ENCODE results near the gene PIM3. TPM values are rescaled to one million over a fixed set of nuclear protein-coding genes. Genes with fewer than 3 reads are reported as not detected.

The PIM3 gene
- total RNA-seq, 1 donor from 2014 or later, result 31.0 TPM

DNA sequence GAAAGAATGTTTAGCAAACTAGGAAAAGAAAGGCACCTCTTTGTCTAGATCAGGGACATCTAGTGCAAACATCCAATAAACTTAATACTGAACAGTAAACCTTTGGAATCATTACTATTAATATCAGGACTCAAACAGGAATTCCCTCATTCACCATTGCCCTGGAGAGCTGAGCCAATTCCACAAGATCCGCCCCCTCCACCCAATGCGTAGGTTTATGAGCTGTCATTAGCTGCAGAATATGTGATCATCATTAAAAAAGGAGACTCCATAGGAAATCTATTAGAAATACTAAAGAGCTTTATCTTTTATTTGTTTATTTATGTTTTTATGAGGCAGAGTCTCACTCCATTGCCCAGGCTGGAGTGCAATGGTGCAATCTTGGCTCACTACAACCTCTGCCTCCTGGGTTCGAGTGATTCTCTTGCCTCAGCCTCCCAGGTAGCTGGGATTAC lies 46.5 kb downstream of the PIM3 start:
- no peaks in the 10 kb centered on the region for H3K36me3 Mint-ChIP-seq (ENCODE audit: low read depth)
- H3K4me1 Mint-ChIP-seq, result no peaks in the 10 kb centered on the region
- no peak for DNase-seq (ENCODE audit: low read depth, low spot score)
- peaks cover 33% of the 10 kb centered on the region for H3K27me3 Mint-ChIP-seq (ENCODE audit: low read depth)
- no peaks in the 10 kb centered on the region for H3K9me3 Mint-ChIP-seq
- TF ChIP-seq, protein P1, sequence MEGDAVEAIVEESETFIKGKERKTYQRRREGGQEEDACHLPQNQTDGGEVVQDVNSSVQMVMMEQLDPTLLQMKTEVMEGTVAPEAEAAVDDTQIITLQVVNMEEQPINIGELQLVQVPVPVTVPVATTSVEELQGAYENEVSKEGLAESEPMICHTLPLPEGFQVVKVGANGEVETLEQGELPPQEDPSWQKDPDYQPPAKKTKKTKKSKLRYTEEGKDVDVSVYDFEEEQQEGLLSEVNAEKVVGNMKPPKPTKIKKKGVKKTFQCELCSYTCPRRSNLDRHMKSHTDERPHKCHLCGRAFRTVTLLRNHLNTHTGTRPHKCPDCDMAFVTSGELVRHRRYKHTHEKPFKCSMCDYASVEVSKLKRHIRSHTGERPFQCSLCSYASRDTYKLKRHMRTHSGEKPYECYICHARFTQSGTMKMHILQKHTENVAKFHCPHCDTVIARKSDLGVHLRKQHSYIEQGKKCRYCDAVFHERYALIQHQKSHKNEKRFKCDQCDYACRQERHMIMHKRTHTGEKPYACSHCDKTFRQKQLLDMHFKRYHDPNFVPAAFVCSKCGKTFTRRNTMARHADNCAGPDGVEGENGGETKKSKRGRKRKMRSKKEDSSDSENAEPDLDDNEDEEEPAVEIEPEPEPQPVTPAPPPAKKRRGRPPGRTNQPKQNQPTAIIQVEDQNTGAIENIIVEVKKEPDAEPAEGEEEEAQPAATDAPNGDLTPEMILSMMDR (conservative IDR thresholded peaks at IDR 0.05), result no peak
- H3K4me3 Mint-ChIP-seq, result no peak overlapping the region
- H3K27ac Mint-ChIP-seq (ENCODE audit: unreplicated experiment), result no peak overlapping the region

DNA sequence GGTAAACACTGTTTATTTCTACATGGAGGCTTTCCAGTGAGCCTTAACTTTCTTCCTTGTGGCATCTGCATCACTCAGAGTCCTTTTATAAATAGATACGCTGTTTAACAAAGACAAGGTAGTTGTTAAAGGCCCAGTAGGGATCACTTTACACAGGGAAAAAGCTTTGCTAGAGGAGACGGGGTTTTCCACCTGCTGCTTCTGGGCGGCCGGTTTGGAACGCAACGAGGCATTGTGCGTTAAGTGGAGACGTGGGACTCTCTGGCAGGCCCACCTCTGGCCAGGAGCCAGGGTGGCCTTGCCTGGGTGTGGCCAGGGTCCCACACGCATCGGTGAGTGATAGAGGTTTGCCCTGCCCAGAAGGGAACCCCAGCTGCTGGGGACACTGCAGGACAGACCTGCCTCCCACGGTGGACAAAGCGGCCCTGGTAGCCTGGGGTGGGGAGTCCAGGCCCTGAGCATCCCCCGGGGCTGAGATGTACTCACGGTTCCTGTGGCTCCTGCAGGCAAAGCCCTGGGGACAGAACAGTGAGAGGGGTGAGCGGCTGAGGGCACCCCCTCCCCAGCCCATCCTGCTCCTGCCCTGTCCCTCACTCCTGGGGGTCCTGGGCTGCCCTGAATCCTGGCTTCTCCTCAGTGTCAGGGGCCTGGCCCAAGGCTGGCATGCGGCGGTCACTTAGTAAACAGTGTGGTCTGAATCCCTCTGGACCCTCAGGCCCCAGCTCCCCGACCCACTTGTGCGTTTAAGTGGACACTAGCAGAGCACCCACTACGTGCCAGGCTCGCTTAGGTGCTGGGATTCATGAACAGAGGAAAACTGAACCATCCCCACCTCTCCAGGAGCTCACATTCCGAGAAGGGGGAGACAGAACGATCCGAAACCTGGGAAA lies 47.8 kb downstream of the PIM3 start:
- H3K4me3 Mint-ChIP-seq, result no peak overlapping the region
- no peaks in the 10 kb centered on the region for H3K4me1 Mint-ChIP-seq
- H3K27me3 Mint-ChIP-seq (ENCODE audit: low read depth), result peaks cover 35% of the 10 kb centered on the region
- H3K36me3 Mint-ChIP-seq (ENCODE audit: low read depth), result no peaks in the 10 kb centered on the region
- no peak for DNase-seq (ENCODE audit: low read depth, low spot score)
- TF ChIP-seq, protein P1 (conservative IDR thresholded peaks at IDR 0.05), result no peak
- H3K9me3 Mint-ChIP-seq, result no peaks in the 10 kb centered on the region
- peak overlapping the region; percentile 78 for H3K27ac Mint-ChIP-seq (ENCODE audit: unreplicated experiment)

DNA sequence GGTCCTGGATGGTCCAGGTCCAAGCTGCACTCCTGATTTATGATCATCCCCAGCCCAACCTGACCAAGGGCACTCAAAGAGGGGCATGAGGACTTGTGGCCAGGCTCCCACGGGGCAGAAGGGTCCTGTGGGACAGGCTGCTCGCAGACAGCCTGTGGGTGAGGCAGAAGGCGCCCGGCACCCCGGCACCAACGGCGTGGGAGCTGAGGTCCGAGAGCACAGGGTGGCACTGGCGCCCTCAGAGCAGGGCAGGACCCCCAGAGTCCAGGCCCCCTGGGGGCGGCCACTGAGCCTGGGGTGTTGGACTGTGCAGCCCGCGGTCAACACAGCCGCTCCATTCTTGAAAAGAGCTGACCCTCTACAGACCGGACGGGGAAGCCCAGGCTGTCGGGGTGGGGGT lies 48.7 kb downstream of the PIM3 start:
- no peaks in the 10 kb centered on the region for H3K36me3 Mint-ChIP-seq (ENCODE audit: low read depth)
- no peaks in the 10 kb centered on the region for H3K9me3 Mint-ChIP-seq
- no peaks in the 10 kb centered on the region for H3K4me1 Mint-ChIP-seq
- H3K27me3 Mint-ChIP-seq (ENCODE audit: low read depth), result peaks cover 38% of the 10 kb centered on the region
- no peak overlapping the region for H3K4me3 Mint-ChIP-seq
- TF ChIP-seq, protein P1 (conservative IDR thresholded peaks at IDR 0.05), result no peak
- no peak for DNase-seq (ENCODE audit: low read depth, low spot score)
- H3K27ac Mint-ChIP-seq (ENCODE audit: unreplicated experiment), result no peak overlapping the region

DNA sequence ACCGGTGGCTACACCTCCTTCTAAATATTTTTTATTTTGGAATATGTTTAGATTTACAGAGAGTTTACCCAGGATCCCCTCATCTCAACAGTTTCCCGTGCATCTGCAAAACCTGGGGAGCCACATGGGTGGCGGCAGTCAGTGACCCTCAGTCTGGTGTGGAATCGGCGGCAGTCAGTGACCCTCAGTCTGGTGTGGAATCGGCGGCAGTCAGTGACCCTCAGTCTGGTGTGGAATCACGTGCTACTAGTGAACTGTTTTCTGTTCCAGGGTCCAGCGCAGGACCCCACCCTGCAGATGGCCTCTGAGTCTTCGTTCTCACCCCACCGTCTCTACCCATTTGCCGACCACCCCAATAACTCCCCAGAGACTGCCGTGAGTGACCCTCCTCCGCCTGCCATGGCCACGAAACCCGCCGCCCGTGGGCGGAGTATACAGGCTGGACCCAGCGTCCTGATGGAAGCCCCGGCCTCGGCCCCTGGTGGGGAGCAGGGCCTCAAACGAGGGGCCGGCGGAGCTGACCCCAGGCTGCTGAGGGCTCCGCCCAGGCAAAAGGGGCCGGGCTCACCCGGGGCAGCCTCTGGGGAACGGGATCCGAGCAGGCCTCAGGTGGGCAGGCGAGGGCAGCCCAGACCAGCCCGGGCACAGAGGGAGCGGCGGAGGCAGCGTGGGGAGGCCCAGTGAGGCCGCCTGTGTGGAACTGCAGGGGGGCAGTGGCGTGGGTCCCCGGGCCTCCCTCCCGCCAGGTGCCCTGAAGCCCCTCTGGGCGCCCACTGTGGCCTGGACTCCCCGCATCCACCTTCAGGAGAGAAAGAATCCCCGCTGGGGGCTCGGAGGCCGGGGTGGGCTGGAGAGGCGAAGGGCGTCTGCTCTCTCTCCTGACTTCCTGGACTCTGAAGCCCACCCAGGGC lies 49.4 kb downstream of the PIM3 start:
- TF ChIP-seq, protein P1 (conservative IDR thresholded peaks at IDR 0.05), result no peak
- DNase-seq (ENCODE audit: low read depth, low spot score), result no peak
- Mint-ChIP-seq H3K36me3 (ENCODE audit: low read depth) (no peaks in the 10 kb centered on the region), H3K4me1 (no peaks in the 10 kb centered on the region), H3K9me3 (no peaks in the 10 kb centered on the region), H3K27ac (ENCODE audit: unreplicated experiment) (no peak overlapping the region), H3K4me3 (no peak overlapping the region), H3K27me3 (ENCODE audit: low read depth) (peaks cover 36% of the 10 kb centered on the region)

DNA sequence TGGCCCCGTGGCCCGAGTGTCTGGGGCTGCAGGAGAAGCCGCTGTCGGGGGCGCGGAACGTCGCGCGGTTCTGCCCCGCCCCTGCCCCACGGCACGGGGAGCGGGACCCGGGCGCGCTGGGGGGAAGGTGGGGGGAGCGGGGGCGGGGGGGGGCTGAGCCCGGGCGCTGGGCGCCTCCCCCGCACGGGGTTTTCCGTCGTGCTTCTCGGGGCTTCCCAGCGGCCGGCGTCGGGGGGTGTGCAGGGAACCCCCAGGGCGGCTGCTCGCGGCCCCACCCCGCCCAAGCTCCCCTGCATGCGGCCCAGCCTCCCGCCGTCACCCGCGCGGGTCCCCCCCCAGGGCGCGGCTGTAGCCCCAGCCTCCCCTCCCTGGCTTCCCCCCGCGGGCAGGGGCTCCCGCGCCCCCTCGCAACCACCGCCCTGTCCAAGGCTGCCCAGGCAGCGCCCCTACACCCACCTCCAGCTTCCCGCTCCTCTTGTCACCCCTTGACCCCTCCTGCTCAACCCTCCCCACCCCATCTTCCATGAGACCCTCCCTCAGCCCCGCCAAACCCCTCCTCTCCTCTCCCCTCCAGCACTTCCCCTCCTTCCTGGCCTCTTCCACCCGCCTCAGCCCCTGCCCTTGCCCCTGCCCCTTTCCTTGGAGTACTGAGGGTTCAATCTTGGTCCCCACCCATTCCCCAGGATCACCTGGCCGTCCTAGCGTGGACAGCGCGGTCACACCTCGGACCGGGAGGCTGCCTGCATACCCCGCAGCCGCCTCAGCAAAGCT lies 50.3 kb downstream of the PIM3 start:
- Mint-ChIP-seq H3K4me3 (no peak overlapping the region), H3K9me3 (no peaks in the 10 kb centered on the region), H3K36me3 (ENCODE audit: low read depth) (no peaks in the 10 kb centered on the region), H3K4me1 (no peaks in the 10 kb centered on the region), H3K27me3 (ENCODE audit: low read depth) (peaks cover 37% of the 10 kb centered on the region), H3K27ac (ENCODE audit: unreplicated experiment) (no peak overlapping the region)
- no peak for DNase-seq (ENCODE audit: low read depth, low spot score)
- TF ChIP-seq, protein P1 (conservative IDR thresholded peaks at IDR 0.05), result no peak
